NCI-H345 treated with DMSO at 0.1 percent for 48 hours (cell line): ENCODE data around the gene SAXO1.
"Not testable (repeated sequence)": the region's sequence is repeated elsewhere in the genome, so short reads cannot be mapped to it uniquely, and the experiment has no call there.

Source experiments
- DNase-seq: peaks from one replicate; lab custom pipeline; 2025; ENCODE audit not compliant: unreplicated experiment; lab: John Stamatoyannopoulos, UW

The SAXO1 gene

GRCh38 chr9:18971404-18971803 lies 61.6 kb downstream of the SAXO1 start:
- no peak for DNase-seq

DNA sequence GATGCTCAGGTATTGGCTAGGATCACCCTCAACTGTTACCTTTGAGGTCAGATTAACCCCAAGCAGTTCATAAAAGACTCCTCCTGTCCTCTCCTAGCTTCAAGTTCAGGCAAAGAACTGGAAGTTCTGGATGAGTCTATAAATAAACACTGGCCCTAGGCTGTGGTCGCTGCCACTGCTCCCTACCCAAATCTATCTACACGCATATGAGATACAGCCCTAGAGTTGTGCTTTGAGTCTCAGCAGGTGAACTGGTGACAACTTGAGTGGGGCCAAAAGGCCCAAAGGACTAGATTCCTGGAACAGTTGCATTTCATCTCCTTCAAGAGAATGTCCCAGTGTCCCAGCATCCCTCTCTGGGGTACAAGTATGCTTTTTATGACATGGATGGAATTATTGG lies 62.6 kb downstream of the SAXO1 start:
- no peak for DNase-seq

GRCh38 chr9:18969128-18969527 lies 63.9 kb downstream of the SAXO1 start:
- DNase-seq, result no peak

- DNase-seq, result no peak
Measured at GRCh38 chr9:18955626-18956025, 77.4 kb downstream of the SAXO1 start.

- no peak for DNase-seq
Measured at GRCh38 chr9:18951936-18952335, 81.1 kb downstream of the SAXO1 start.

DNA sequence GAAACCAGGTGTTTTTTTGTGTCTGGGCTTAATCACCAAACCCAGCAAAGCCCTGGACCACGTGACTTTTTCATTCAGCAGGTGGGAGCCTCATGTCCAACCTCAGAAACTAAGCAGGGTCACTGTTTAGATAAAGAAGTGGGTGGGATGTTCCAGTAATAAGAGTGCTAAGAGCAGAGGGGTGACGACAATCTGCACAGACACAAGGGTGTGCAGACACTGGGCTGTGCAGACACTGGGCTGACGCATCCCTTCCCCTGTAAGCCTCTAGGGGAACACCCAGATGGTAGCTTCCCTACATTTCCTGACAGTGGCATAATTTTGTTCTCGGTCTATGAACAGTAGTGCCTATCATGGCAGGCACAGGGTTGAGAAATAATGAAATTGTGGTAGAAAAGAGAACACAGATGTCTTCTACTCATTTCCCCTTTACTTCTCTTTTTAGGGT lies 85.1 kb downstream of the SAXO1 start:
- DNase-seq, result peak; percentile 9

- no peak for DNase-seq
Measured at GRCh38 chr9:18942801-18943200, 90.2 kb downstream of the SAXO1 start.

- no peak for DNase-seq
Measured at GRCh38 chr9:18941060-18941740, 91.8 kb downstream of the SAXO1 start.

- no peak for DNase-seq
Measured at GRCh38 chr9:18939943-18940342, 93.1 kb downstream of the SAXO1 start.

GRCh38 chr9:18936094-18936871 lies 96.7 kb downstream of the SAXO1 start:
- DNase-seq, result no peak

DNA sequence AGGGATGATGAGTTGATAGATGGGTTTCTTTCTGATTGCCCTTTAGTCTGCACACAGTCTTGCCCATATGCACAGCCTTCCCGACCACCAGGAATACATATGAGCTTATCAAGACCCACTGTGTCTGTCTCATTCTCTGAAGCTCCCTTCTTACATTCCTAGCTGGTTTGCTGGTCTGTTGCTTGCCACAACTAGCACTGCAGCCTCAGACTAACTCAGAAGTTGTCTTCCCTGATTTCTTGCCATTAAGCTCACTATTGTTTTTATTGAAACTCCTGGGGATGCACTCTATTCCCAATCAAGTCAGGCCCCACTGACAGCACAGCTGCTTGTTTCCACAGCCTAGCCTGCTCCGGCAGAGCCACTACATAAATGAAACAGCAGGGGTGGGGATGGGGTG lies 97.5 kb downstream of the SAXO1 start:
- no peak for DNase-seq

DNA sequence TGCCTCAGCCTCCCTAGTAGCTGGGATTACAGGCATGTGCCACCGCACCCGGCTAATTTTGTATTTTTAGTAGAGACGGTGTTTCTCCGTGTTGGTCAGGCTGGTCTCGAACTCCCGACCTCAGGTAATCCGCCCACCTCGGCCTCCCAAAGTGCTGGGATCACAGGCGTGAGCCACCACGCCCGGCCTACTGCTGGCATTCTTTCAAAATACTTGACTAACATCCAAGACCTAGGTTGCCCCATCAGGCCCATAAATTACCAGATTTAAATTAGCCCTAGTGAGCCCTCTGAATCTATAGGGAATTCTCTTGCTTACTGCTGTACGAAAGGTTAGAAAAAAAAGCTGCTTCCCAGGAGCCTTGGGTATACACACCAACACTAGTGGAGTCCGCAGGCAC lies 102.4 kb downstream of the SAXO1 start:
- DNase-seq, result not testable (repeated sequence)

- DNase-seq, result no peak
Measured at GRCh38 chr9:18928711-18929110, 104.3 kb downstream of the SAXO1 start.

DNA sequence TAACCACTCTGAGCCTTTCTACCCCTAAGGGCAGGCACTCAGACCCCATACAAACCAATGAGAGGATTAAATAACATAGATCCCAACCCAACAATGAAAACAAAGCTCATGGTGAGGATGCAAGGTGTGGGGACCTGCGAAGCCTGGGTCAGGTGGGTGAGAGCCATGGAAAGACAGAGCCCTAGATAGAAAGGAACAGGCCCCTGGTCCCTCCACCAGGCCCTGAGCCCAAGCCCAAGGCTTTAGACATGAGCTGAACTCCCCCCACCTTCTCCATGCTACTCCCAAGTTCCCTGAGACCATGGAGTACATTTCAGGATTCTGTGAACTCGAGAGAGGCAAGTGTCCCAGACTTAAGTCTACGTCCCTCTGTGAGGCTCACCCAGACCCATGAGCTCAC lies 106.5 kb downstream of the SAXO1 start:
- no peak for DNase-seq

DNA sequence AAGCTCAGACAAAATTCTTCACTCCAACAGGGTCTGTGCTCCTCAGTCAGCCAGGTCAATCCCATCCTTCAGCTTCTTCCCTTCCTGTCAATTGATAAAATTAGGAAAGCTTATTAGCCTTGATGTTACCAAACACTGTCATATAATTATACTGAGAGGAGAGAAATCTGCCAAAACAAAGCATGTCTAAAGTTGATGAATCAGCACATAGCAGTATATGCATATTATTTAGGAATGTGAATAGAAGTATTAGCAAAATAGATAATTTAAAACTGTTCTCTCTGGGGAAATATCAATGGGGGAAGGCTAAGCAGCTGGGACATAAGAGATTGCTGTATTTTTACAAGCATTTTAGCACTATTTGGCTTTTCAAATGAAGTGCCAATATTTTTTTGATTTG lies 107.1 kb downstream of the SAXO1 start:
- no peak for DNase-seq

GRCh38 chr9:18923671-18924430 lies 109.2 kb downstream of the SAXO1 start:
- no peak for DNase-seq

GRCh38 chr9:18923167-18923566 lies 109.8 kb downstream of the SAXO1 start:
- no peak for DNase-seq

GRCh38 chr9:18922161-18922885 lies 110.7 kb downstream of the SAXO1 start:
- DNase-seq, result no peak

- no peak for DNase-seq
Measured at GRCh38 chr9:18921366-18922075, 111.5 kb downstream of the SAXO1 start.
